HS-5 (cell line): ENCODE data around the gene SUCO.
"Not testable (repeated sequence)": the region's sequence is repeated elsewhere in the genome, so short reads cannot be mapped to it uniquely, and the experiment has no call there.

Experiments
- DNase-seq: peaks from one replicate; pipeline ENCODE4 v3.0.0-alpha.2; 2012; ENCODE audit warnings: low read depth

Gene SUCO

GRCh38 chr1:172559572-172560210 lies 26.7 kb downstream of the SUCO start:
- DNase-seq: no peak

- peak; percentile 80 for DNase-seq
These were observed 28.3 kb downstream of the SUCO start for GRCh38 chr1:172561252-172561651.

- DNase-seq: no peak
These were observed 33.4 kb downstream of the SUCO start for GRCh38 chr1:172566196-172566997.

- no peak for DNase-seq
These were observed 34.8 kb downstream of the SUCO start for GRCh38 chr1:172567720-172568119.

GRCh38 chr1:172574080-172574479 lies 41.1 kb downstream of the SUCO start:
- DNase-seq: no peak

- no peak for DNase-seq
These were observed 45.6 kb downstream of the SUCO start for GRCh38 chr1:172578586-172578985.

- DNase-seq: no peak
These were observed 48.3 kb downstream of the SUCO start for GRCh38 chr1:172581273-172581672.

- DNase-seq: no peak
These were observed 48.8 kb downstream of the SUCO start for GRCh38 chr1:172581779-172582178.

GRCh38 chr1:172582889-172583288 lies 49.9 kb downstream of the SUCO start:
- no peak for DNase-seq

GRCh38 chr1:172585348-172585747 lies 52.4 kb downstream of the SUCO start:
- DNase-seq: no peak

- no peak for DNase-seq
These were observed 52.9 kb downstream of the SUCO start for GRCh38 chr1:172585861-172586260.

GRCh38 chr1:172588296-172589291 lies 55.6 kb downstream of the SUCO start:
- DNase-seq: peak; percentile 66

GRCh38 chr1:172589553-172589952 lies 56.6 kb downstream of the SUCO start:
- DNase-seq: no peak

GRCh38 chr1:172591429-172591828 lies 58.5 kb downstream of the SUCO start:
- not testable (repeated sequence) for DNase-seq

GRCh38 chr1:172595066-172595465 lies 62.1 kb downstream of the SUCO start:
- not testable (repeated sequence) for DNase-seq

- DNase-seq: not testable (repeated sequence)
These were observed 63.8 kb downstream of the SUCO start for GRCh38 chr1:172596782-172597181.

- no peak for DNase-seq
These were observed 67.0 kb downstream of the SUCO start for GRCh38 chr1:172599912-172600311.

- DNase-seq: no peak
These were observed 67.7 kb downstream of the SUCO start for GRCh38 chr1:172600615-172601014.

- DNase-seq: no peak
These were observed 68.2 kb downstream of the SUCO start for GRCh38 chr1:172601046-172601630.

GRCh38 chr1:172602706-172603105 lies 69.8 kb downstream of the SUCO start:
- DNase-seq: no peak

GRCh38 chr1:172603816-172604215 lies 70.9 kb downstream of the SUCO start:
- no peak for DNase-seq

GRCh38 chr1:172605641-172606040 lies 72.7 kb downstream of the SUCO start:
- no peak for DNase-seq
